OCI-M1 (cell line): ENCODE results near the gene NRF1.
A peak's percentile ranks its signal among the peaks of the same experiment; 100 is the strongest.
"Not testable (repeated sequence)": the region's sequence is repeated elsewhere in the genome, so short reads cannot be mapped to it uniquely, and the experiment has no call there.

Source experiments
- DNase-seq: peaks from one replicate; lab custom pipeline; 2025; lab: John Stamatoyannopoulos, UW

NRF1 gene

GRCh38 chr7:129607471-129608120, 3.9 kb upstream of the NRF1 start:
- DNase-seq: peak; percentile 60

- DNase-seq: no peak
Observed at GRCh38 chr7:129609666-129610065, 1.9 kb upstream of the NRF1 start.

GRCh38 chr7:129610709-129611245, 743 bp upstream of the NRF1 start:
- DNase-seq: no peak

- DNase-seq: peak; percentile 47
Observed at GRCh38 chr7:129612112-129613015, 844 bp downstream of the NRF1 start.

GRCh38 chr7:129613016-129613337, 1.5 kb downstream of the NRF1 start:
- no peak for DNase-seq

- peak; percentile 50 for DNase-seq
Observed at GRCh38 chr7:129615018-129615417, 3.5 kb downstream of the NRF1 start.

- DNase-seq: peak; percentile 46
Observed at GRCh38 chr7:129616530-129616929, 5.0 kb downstream of the NRF1 start.

- DNase-seq: no peak
Observed at GRCh38 chr7:129617178-129617577, 5.7 kb downstream of the NRF1 start.

- DNase-seq: no peak
Observed at GRCh38 chr7:129617652-129618051, 6.1 kb downstream of the NRF1 start.

GRCh38 chr7:129626896-129627295, 15.4 kb downstream of the NRF1 start:
- no peak for DNase-seq

- DNase-seq: no peak
Observed at GRCh38 chr7:129630341-129630740, 18.8 kb downstream of the NRF1 start.

- DNase-seq: no peak
Observed at GRCh38 chr7:129634361-129635034, 23.0 kb downstream of the NRF1 start.

GRCh38 chr7:129635300-129636029, 23.9 kb downstream of the NRF1 start:
- peak; percentile 77 for DNase-seq

GRCh38 chr7:129636030-129636550, 24.6 kb downstream of the NRF1 start:
- DNase-seq: not testable (repeated sequence)

GRCh38 chr7:129636641-129637040, 25.1 kb downstream of the NRF1 start:
- DNase-seq: no peak

- DNase-seq: no peak
Observed at GRCh38 chr7:129640400-129640799, 28.9 kb downstream of the NRF1 start.

- DNase-seq: no peak
Observed at GRCh38 chr7:129642871-129643549, 31.5 kb downstream of the NRF1 start.

GRCh38 chr7:129643550-129644170, 32.1 kb downstream of the NRF1 start:
- DNase-seq: no peak

GRCh38 chr7:129644634-129645230, 33.2 kb downstream of the NRF1 start:
- peak; percentile 54 for DNase-seq

GRCh38 chr7:129646369-129647021, 35.0 kb downstream of the NRF1 start:
- no peak for DNase-seq
